Psoas muscle (tissue), 8 donors: ENCODE measurements around the gene TAC3. TPM values are rescaled to one million over a fixed set of nuclear protein-coding genes. Genes with fewer than 3 reads are reported as not detected.

Source experiments
- ATAC-seq, 4 donors: fragments of 200-7000 bp; cut with Tn5 transposase; one replicate each; pipeline ENCODE4 v1.9.1; 2020; ENCODE audit warnings: moderate library complexity in 3 of 4, mild to moderate bottlenecking in 2 of 4
- DNase-seq, 2 donors: peaks; one replicate each; pipeline ENCODE4 v3.0.0-alpha.2; 2020
- H3K27ac ChIP-seq: fragments of 200-600 bp; one replicate; pipeline ENCODE4 v1.8.0; 2022
- H3K27me3 ChIP-seq, 3 donors: fragments of 200-600 bp in 1 of 3; one replicate each; pipeline versions ENCODE4 v1.6.1 to v1.8.0; 2013 to 2022; ENCODE audit warnings: low read length in 2 of 3, mild to moderate bottlenecking in 2 of 3, moderate library complexity in 1 of 3; ENCODE audit not compliant: insufficient read depth in 3 of 3
- H3K36me3 ChIP-seq, 2 donors: fragments of 200-600 bp in 1 of 2; one replicate each; pipeline versions ENCODE4 v1.6.1 to v1.8.0; 2013 to 2022; ENCODE audit warnings: low read depth in 1 of 2, mild to moderate bottlenecking in 1 of 2, moderate library complexity in 1 of 2; ENCODE audit not compliant: insufficient read depth in 1 of 2
- H3K4me1 ChIP-seq: fragments of 200-600 bp; one replicate; pipeline ENCODE4 v1.8.0; 2022
- H3K4me3 ChIP-seq: fragments of 200-600 bp; one replicate; pipeline ENCODE4 v1.8.0; 2022; ENCODE audit warnings: mild to moderate bottlenecking
- H3K9me3 ChIP-seq: fragments of 200-600 bp; one replicate; pipeline ENCODE4 v1.8.0; 2022
- CTCF ChIP-seq: fragments of 200-600 bp; IDR thresholded peaks from one replicate; pipeline ENCODE4 v1.8.0; 2022; ENCODE audit warnings: antibody characterized with exemption
- WGBS, 3 donors: extraction: QIAGEN DNeasy Blood & Tissue Kit; methylation state at CpG; one replicate each; pipeline versions ENCODE4 v1.1.6 to v1.1.7; 2013; 5-methylcytosine and 5-hydroxymethylcytosine counted together
- intact Hi-C, 2 donors: fragments of 100-400 bp; cut with DNase I; formaldehyde crosslinking; loops; one replicate each; pipeline versions ENCODE4 v1.11.0 to v1.14.2; 2022
- polyA plus RNA-seq, 3 donors: library from polyadenylated mRNA; stranded (reverse); fragments of 200-250 nt; gene quantifications; one replicate each; pipeline ENCODE4 v1.2.3, GENCODE V29; 2013
- total RNA-seq, 4 donors: library from RNA; stranded (reverse); fragmentation: NEBNext Ultra II Directional in 2 of 4; extraction: Animal tissue kit (Norgen Biotek cat#: 25700) in 2 of 4; gene quantifications; one replicate each; pipeline versions ENCODE4 v1.2.1 to v1.2.4, GENCODE V29; 2021 to 2023
- donor health status: healthy with polysubstance abuse.
- donor health status: DM: no; HTN: no; CAD: no; lungs with moderate emphysema.
- donor health status: Bipolar disorder and iron deficiency.
- donor health status: healthy.
- donor health status: DM: yes; HTN: yes; CAD: no.
- donor health status: DM: no; HTN: no; CAD: no.
- donor health status: DM: no; HTN: no; CAD: no.
- donor health status: DM: yes; HTN: yes; CAD: no.

TAC3 gene
- total and polyA plus RNA-seq, 7 donors, result 0.09 TPM; not detected in 6

- no peak for TF ChIP-seq CTCF
- no peaks in the 10 kb centered on the region for H3K27me3 ChIP-seq
- DNase-seq, result no peak
- H3K9me3 ChIP-seq, result no peaks in the 10 kb centered on the region
- ATAC-seq, result no peak
- intact Hi-C loops, result no loop called here
- H3K36me3 ChIP-seq, result no peaks in the 10 kb centered on the region
- no peaks in the 10 kb centered on the region for H3K4me1 ChIP-seq
- no peak overlapping the region for H3K4me3 ChIP-seq
- WGBS, 3 donors, result 80 to 85% (median 82%) methylated on average over 9 of the region's 9 CpGs
- H3K27ac ChIP-seq, result no peak overlapping the region
Measured at GRCh38 chr12:57039016-57039798, 22.9 kb upstream of the TAC3 start.

GRCh38 chr12:57037264-57037663 is 20.9 kb upstream of the TAC3 start:
- DNase-seq (no peak), ATAC-seq (no peak)
- no peak for TF ChIP-seq CTCF
- H3K27me3 ChIP-seq, result no peaks in the 10 kb centered on the region
- no peaks in the 10 kb centered on the region for H3K4me1 ChIP-seq
- no peak overlapping the region for H3K4me3 ChIP-seq
- no peaks in the 10 kb centered on the region for H3K9me3 ChIP-seq
- 55 to 66% (median 63%) methylated on average over 3 of the region's 3 CpGs for WGBS, 3 donors
- H3K27ac ChIP-seq, result no peak overlapping the region
- intact Hi-C loops, result no loop called here
- no peaks in the 10 kb centered on the region for H3K36me3 ChIP-seq

GRCh38 chr12:57033431-57033830 is 17.1 kb upstream of the TAC3 start:
- Histone ChIP-seq H3K27ac (no peak overlapping the region), H3K4me3 (no peak overlapping the region), H3K36me3 (no peaks in the 10 kb centered on the region), H3K4me1 (no peaks in the 10 kb centered on the region), H3K27me3 (peaks cover 0 to 3% (median 0%) of the 10 kb centered on the region in 3 donors), H3K9me3 (no peaks in the 10 kb centered on the region)
- no peak for TF ChIP-seq CTCF
- ATAC-seq, result no peak
- intact Hi-C loops, result no loop called here
- no peak for DNase-seq
- 89 to 95% (median 90%) methylated on average over 3 of the region's 3 CpGs for WGBS, 3 donors

- no peak for TF ChIP-seq CTCF
- H3K36me3 ChIP-seq, result no peaks in the 10 kb centered on the region
- WGBS, 3 donors, result 75 to 78% (median 77%) methylated on average over 7 of the region's 7 CpGs
- H3K27me3 ChIP-seq, result peaks cover 0 to 4% (median 0%) of the 10 kb centered on the region in 3 donors
- ATAC-seq, result no peak
- DNase-seq, result no peak
- H3K27ac ChIP-seq, result no peak overlapping the region
- H3K4me3 ChIP-seq, result no peak overlapping the region
- H3K9me3 ChIP-seq, result no peaks in the 10 kb centered on the region
- H3K4me1 ChIP-seq, result no peaks in the 10 kb centered on the region
- intact Hi-C loops, result no loop called here
Measured at GRCh38 chr12:57031789-57032188, 15.5 kb upstream of the TAC3 start.
